T1000 (cell line): ENCODE results near the gene ORAI1.
"Not testable (repeated sequence)": the region's sequence is repeated elsewhere in the genome, so short reads cannot be mapped to it uniquely, and the experiment has no call there.

Experiments
- DNase-seq: peaks from one replicate; lab custom pipeline; 2025; ENCODE audit warnings: mixed read lengths; lab: John Stamatoyannopoulos, UW

ORAI1 gene

DNA sequence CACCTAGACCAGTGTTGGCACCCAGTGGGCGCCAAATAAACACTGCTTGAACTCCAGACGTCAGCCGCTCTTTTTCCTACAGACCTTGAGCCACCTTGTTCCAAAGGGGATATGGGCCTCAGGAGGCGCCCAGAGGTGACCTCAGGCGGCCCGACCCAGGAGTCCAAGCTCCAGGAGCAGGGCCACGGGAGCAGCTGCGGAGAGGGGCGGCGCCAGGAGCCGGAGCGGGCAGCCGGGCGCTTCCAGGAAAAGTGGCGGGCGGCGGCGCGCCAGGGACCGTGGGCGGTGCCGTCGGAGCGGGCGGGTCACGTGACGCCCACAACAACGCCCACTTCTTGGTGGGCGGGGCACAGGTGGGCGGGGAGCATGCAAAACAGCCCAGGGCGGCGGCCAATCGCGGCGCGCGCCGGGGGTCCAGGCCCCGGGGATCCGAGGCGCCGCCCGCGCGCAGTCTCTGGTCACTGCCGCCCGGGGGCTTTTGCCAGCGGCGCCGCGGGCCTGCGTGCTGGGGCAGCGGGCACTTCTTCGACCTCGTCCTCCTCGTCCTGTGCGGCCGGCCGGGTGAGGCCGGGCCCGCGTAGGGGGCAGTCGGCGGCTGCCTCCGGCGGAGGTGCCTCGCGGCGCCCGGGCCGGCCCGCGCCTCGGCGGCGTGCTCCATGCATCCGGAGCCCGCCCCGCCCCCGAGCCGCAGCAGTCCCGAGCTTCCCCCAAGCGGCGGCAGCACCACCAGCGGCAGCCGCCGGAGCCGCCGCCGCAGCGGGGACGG lies at the start of gene ORAI1:
Gene ORAI1 (plus strand): TSS at position 444 of the 766 bp plus-strand sequence.
- DNase-seq = peak; percentile 90

DNA sequence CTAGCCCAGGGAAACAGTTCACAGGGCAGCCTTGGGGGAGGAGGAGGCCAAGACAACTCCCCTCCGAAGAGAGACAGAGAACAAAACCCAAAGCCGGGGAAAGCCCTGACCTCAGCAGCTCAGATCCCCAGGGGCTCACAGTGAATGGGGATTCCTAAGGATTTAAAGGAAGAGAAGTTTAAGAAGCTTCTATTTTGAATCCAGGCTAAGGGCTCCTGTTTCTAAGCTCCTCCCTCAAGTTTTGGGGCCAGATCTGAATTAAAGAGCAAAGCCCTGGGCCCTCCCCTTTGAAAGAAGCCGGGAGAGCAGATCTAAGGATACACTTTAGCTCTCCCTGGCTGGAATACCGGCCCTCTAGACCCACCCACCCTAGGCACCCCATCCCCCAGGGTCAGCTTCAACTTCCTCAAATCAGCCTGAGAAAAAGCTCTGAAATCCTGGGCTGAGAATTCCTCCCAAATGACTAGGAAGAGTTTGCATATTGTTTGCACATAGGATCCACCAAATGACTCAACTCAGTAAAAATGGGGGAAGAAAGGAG lies 49.4 kb upstream of the ORAI1 start:
- peak; percentile 83 for DNase-seq

- no peak for DNase-seq
These were observed 48.7 kb upstream of the ORAI1 start for GRCh38 chr12:121577443-121578180.

GRCh38 chr12:121578230-121579189 lies 47.8 kb upstream of the ORAI1 start:
- no peak for DNase-seq

DNA sequence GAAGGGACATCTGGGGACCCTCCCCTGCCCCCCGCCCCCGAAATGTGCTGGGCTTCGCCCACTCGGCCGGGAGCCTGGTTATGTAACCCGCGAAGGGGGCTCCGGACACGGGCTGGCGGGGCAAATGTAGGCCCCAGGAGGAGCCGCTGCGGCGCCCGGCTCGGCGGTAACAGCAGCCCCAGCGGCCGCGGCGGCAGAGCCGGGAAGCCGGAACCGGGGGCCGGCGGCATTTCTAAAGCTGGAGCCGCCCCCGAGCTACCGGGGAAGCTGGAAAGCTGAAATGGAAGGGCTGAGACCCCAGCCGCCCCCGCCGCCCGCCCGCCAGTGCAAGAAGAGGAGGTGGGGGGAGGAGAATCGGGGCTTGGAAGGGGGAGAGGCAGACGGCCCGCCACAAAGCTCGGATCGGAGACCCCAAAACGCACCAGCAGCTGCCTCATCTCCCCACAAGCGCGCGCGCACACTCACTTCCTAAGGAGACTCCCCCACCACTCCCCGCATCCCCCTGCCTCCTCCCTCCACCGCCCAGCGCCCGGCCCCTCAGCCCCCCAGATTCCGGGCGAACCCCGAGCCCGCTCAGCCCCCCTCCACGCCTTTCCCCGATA lies 47.0 kb upstream of the ORAI1 start:
- DNase-seq = no peak

GRCh38 chr12:121579981-121580868 lies 46.1 kb upstream of the ORAI1 start:
- peak; percentile 98 for DNase-seq

DNA sequence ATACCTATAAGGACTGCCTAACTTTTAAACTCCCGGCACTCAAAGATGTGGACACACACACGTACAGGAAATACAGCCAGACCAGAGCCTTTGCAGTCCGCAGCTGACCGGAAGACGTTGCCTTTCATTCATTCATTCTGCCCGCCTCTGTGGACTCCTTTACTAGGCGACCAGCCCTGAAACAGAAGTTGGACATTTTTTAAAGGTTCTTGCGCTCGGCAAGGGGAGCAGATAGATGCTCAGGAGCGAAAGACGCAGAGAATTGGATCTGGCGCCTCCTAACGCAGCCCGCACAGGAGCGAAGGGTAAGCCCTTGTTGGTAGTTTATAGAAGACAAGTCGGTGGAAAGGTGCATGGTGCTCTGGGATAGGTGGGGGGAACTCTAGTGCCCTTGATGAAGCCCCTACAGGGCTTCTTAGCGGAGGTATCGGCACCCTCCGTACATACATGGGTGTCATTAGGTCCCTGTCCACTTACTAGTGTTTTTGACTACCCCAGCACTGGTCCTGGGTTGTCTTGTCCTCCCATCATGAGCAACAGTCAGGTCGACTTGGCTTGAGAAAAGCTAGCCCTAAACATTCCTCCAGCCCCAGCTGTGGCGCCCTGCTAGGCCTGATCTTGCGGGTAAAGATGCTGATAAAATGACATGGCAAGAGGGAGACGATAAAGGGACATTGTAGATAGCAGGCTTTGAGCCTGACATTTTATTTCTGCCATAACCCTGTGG lies 45.2 kb upstream of the ORAI1 start, which contains the start of gene KDM2B:
Gene KDM2B (minus strand): TSS at position 65 of the 727 bp plus-strand sequence. CDS start 112 bp downstream, outside the sequence.
- DNase-seq = no peak

- no peak for DNase-seq
These were observed 44.5 kb upstream of the ORAI1 start for GRCh38 chr12:121581686-121582429.

DNA sequence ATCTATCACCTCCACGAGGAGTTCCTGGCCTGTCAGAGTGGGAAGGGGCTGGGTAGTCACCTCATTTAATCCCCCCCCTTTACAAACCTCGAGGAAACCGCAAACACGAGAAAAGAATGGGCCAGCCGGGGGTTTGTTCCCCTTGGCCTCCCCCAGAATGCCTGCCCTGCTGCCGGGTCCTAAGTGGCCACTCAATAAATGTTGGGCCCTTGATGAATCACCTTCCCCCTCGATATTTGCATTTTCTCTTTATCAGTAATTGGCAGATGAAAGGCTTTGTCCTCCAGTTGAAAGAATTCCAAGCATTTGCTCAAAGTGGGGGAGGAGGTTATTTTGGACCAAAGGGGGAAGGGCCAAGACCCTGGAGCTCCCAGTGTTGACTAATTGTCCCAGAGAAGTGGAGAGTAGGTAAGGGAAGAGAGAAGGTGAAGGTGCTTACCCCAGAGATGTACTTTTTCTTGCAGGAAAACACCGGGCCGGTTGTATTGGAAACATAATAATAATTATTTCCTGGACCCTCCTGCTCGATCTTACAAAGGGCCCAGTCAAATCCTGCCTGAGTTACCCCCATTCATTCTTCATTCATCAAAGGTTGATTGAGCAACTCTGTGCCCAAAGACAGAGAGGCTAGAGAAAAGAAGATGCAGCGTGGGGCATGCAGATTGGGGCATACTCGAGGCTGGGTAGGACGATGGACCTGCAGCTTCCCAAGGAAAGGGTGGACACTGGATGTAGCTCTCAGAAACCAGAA lies 43.6 kb upstream of the ORAI1 start:
- DNase-seq = no peak

- not testable (repeated sequence) for DNase-seq
These were observed 43.0 kb upstream of the ORAI1 start for GRCh38 chr12:121583334-121583661.

DNA sequence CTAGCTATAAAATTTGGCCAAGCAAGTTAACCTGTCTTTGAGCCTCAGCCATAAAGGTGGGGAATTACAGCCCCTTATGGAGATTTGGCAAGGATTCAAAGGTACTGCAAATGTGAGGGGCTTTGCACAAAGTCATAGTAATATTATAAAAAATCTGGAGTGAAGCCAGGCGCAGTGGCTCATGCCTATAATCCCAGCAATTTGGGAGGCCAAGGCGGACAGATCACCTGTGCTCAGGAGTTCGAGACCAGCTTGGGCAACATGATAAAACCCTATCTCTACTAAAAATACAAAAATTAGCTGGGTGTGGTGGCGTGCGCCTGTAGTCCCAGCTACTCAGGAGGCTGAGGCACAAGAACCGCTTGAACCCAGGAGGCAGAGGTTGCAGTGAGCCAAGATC lies 41.4 kb upstream of the ORAI1 start:
- DNase-seq = not testable (repeated sequence)

DNA sequence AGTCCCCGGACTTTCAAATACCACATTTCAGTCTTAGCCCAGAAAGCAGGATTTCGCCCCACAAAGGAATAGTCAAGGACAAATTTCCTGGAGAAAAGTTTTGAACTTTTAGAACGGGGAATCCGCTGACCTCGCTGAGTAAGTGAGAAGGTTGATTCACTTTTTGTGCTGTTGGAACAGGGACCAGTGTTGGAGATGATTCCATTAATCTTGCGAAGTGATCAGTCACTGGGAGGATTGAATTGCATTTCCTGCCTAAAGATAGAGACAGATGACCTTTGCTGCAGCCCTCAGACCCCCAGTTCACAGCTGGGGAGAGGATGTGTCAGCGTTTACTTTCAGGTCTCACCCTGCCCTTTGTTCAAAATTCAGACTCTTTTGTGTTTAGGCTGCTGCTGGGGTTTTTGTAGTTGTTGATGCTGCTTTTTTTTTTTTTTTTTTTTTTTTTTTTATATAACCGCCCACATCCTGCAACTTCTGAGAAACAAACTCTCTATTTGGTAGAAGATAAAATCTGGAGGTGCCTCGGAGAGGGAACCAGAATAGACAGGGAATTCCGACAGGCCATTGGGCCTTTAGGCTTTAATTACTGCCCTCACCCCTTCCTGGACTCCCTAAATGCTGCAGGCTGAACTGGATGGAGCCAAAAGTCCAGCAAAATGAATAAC lies 35.7 kb upstream of the ORAI1 start:
- no peak for DNase-seq

DNA sequence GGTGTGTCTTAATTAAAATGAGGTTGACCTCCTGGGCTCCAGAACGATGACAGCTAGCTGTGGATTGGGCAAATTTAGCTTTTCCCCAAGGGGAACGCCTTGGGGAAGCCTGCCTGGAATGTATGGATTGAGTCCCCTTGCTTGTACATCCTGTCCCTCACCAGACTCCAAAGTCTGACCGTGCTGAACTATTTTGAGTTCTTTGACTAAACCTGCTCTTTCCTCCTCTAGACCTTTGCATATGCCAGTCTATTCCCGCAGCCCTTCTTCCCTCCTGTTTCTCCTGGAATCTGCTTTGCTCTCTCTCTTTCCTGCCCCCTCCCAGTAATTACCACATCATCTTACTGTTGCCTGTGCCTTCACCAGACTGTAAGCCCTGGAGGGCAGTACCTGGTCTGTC lies 34.0 kb upstream of the ORAI1 start:
- no peak for DNase-seq

GRCh38 chr12:121595520-121595919 lies 30.8 kb upstream of the ORAI1 start:
- DNase-seq = no peak

DNA sequence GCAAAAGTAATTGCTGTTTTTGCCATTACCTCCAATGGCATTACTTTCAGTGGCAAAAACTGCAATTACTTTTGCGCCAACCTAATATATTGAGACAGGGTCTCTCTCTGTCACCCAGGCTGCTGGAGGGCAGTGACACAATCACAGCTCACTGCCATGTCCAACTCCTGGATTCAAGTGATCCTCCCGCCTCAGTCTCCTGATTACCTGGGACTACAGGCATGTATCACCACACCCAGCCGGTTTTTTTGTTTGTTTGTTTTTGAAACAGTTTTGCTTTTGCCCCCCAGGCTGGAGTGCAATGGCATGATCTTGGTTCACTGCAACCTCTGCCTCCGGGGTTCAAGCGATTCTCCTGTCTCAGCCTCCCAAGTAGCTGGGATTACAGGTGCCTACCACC lies 29.8 kb upstream of the ORAI1 start:
- DNase-seq = no peak

DNA sequence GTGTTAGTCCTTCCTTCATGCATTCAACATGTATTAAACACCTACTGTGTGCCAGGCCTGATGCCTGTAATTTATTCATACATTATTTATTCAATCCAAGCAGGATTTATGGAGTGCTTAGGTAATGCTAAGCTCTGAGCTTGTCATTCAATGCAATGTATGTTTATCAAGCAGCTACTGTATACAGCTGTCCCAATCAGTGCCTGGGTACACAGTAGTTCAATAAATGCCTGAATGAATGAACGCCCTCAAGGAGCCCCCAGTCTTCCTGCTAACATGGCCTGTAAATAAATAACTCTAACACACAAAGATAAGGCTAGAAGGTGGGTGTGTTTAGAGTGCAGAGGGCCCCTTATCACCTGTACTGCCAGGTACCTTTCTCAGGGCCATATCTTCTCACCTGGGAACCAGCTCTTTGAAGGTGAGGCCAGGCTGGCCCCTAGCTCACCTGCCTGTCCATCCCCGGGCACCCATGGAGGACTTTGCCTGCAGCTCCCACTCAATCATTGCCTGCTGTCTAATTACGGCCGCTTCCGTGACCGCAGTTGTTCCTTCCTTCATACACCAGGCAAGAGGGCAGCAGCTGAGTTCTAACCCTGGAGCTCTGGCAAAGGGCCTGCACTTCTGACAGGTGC lies 25.5 kb upstream of the ORAI1 start:
- no peak for DNase-seq

DNA sequence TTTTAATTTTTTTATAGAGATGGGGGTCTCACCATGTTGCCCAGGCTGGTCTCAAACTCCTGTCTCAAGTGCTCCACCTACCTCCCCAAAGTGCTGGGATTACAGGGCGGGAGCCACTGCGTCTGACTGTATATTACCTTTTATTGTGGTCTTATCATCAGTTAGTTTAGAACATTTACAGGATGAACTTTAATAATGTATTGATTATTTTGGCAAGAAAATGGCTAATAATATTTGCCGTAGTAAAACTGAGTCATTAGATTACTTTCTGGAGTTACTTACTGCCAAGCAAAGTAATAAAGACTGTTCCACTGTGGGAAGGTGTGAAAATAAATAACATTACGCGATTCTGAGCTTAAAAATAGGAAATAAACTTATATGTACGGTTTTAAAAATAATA lies 23.6 kb upstream of the ORAI1 start:
- DNase-seq = no peak
